Measurements from ENCODE around the gene RALGPS1. TPM values are rescaled to one million over a fixed set of nuclear protein-coding genes. Genes with fewer than 3 reads are reported as not detected.

The RALGPS1 gene
- total RNA-seq, 2 donors from 2014 or later: 9.7 to 17.7 TPM

- TF ChIP-seq CTCF (IDR thresholded peaks at IDR 0.05): no peak
- peaks cover 0 to 4% of the 10 kb centered on the region in 2 donors for H3K9me3 ChIP-seq
- no peak overlapping the region for H3K4me3 ChIP-seq
- H3K27ac ChIP-seq: no peak overlapping the region
- H3K4me1 ChIP-seq: peaks cover 0 to 32% of the 10 kb centered on the region in 2 donors
- no peaks in the 10 kb centered on the region for H3K36me3 ChIP-seq
- no peaks in the 10 kb centered on the region for H3K27me3 ChIP-seq
- no peak for DNase-seq (ENCODE audit: low spot score)
These were observed 70.4 kb downstream of the RALGPS1 start for GRCh38 chr9:126984969-126985368.

GRCh38 chr9:126985870-126986498 is 71.4 kb downstream of the RALGPS1 start:
- peaks cover 0 to 40% of the 10 kb centered on the region in 2 donors for H3K4me1 ChIP-seq
- H3K27me3 ChIP-seq: no peaks in the 10 kb centered on the region
- DNase-seq (ENCODE audit: low spot score): peak; percentile 68
- no peaks in the 10 kb centered on the region for H3K36me3 ChIP-seq
- H3K27ac ChIP-seq: peak overlapping the region; percentile 8 to 9
- no peak overlapping the region for H3K4me3 ChIP-seq
- H3K9me3 ChIP-seq: peaks cover 0 to 4% of the 10 kb centered on the region in 2 donors
- no peak for TF ChIP-seq CTCF (IDR thresholded peaks at IDR 0.05)

- peaks cover 0 to 45% of the 10 kb centered on the region in 2 donors for H3K4me1 ChIP-seq
- no peak for DNase-seq (ENCODE audit: low spot score)
- no peak overlapping the region for H3K4me3 ChIP-seq
- H3K27ac ChIP-seq: no peak overlapping the region
- TF ChIP-seq CTCF (IDR thresholded peaks at IDR 0.05): no peak
- no peaks in the 10 kb centered on the region for H3K27me3 ChIP-seq
- no peaks in the 10 kb centered on the region for H3K36me3 ChIP-seq
- peaks cover 0 to 4% of the 10 kb centered on the region in 2 donors for H3K9me3 ChIP-seq
These were observed 71.9 kb downstream of the RALGPS1 start for GRCh38 chr9:126986506-126986951.

- no peaks in the 10 kb centered on the region for H3K27me3 ChIP-seq
- peaks cover 0 to 9% of the 10 kb centered on the region in 2 donors for H3K9me3 ChIP-seq
- H3K4me3 ChIP-seq: no peak overlapping the region
- no peak for DNase-seq (ENCODE audit: low spot score)
- TF ChIP-seq CTCF (IDR thresholded peaks at IDR 0.05): no peak
- peaks cover 0 to 45% of the 10 kb centered on the region in 2 donors for H3K4me1 ChIP-seq
- no peak overlapping the region for H3K27ac ChIP-seq
- no peaks in the 10 kb centered on the region for H3K36me3 ChIP-seq
These were observed 74.3 kb downstream of the RALGPS1 start for GRCh38 chr9:126988857-126989256.

GRCh38 chr9:126989847-126990842 is 75.6 kb downstream of the RALGPS1 start:
- Histone ChIP-seq H3K4me3 (no peak overlapping the region), H3K4me1 (peaks cover 0 to 39% of the 10 kb centered on the region in 2 donors), H3K9me3 (peaks cover 0 to 9% of the 10 kb centered on the region in 2 donors), H3K27ac (peak overlapping the region; percentile 35 to 52), H3K27me3 (no peaks in the 10 kb centered on the region), H3K36me3 (no peaks in the 10 kb centered on the region)
- DNase-seq (ENCODE audit: low spot score): peak; percentile 87
- no peak for TF ChIP-seq CTCF (IDR thresholded peaks at IDR 0.05)

Data from right atrium auricular region (tissue), 2 donors.